SU-DHL-6 (cell line): ENCODE data around the gene SPG7.
A peak's percentile ranks its signal among the peaks of the same experiment; 100 is the strongest.

Source experiments
- H2AFZ ChIP-seq: fragments of 200-600 bp; sonication (generic); 2 replicates; pipeline ENCODE4 v1.6.1; 2014; ENCODE audit warnings: low read depth, mild to moderate bottlenecking, moderate library complexity, mixed read lengths, antibody characterized with exemption, low read length; ENCODE audit not compliant: severe bottlenecking
- H3F3A ChIP-seq: fragments of 200-600 bp; shearing (Covaris generic); 2 replicates; pipeline ENCODE4 v1.6.0; 2016; ENCODE audit warnings: antibody characterized with exemption, mild to moderate bottlenecking; ENCODE audit not compliant: insufficient read depth
- H3K27ac ChIP-seq: fragments of 200-600 bp; sonication (generic); 2 replicates; pipeline ENCODE4 v1.5.1; 2016; ENCODE audit warnings: low read depth, mild to moderate bottlenecking, low read length, moderate library complexity, mixed read lengths
- H3K27me3 ChIP-seq: fragments of 200-600 bp; sonication (generic), shearing (Covaris generic); 2 replicates; pipeline ENCODE4 v1.6.0; 2014; ENCODE audit warnings: mild to moderate bottlenecking, low read length
- H3K36me3 ChIP-seq: fragments of 200-600 bp; sonication (generic); 2 replicates; pipeline ENCODE4 v1.6.1; 2014; ENCODE audit warnings: mild to moderate bottlenecking, low read length, mixed read lengths
- H3K4me2 ChIP-seq: fragments of 300-600, 200-600 bp; shearing (Covaris generic), sonication (generic); 2 replicates; pipeline ENCODE4 v1.6.0; 2014; ENCODE audit warnings: low read length, low read depth, mild to moderate bottlenecking; ENCODE audit not compliant: poor library complexity, severe bottlenecking
- H3K4me3 ChIP-seq: fragments of 200-600 bp; sonication (generic); 2 replicates; pipeline ENCODE4 v1.5.1; 2014; ENCODE audit warnings: antibody characterized with exemption, low read length, mild to moderate bottlenecking, mixed read lengths; ENCODE audit not compliant: insufficient read depth, poor library complexity, severe bottlenecking
- H3K79me2 ChIP-seq: fragments of 200-600 bp; sonication (generic); 2 replicates; pipeline ENCODE4 v1.6.1; 2014; ENCODE audit warnings: mild to moderate bottlenecking, low read length, moderate library complexity; ENCODE audit not compliant: insufficient read depth
- H3K9ac ChIP-seq: fragments of 200-600 bp; sonication (generic); 2 replicates; pipeline ENCODE4 v1.7.0; 2014; ENCODE audit warnings: mild to moderate bottlenecking, low read length
- H3K9me2 ChIP-seq: fragments of 200-600 bp; sonication (generic); replicated peaks from 2 replicates; pipeline ENCODE4 v1.6.1; 2014; ENCODE audit warnings: low read length; ENCODE audit not compliant: insufficient read depth
- H3K9me3 ChIP-seq: fragments of 200-600 bp; sonication (generic); 2 replicates; pipeline ENCODE4 v1.6.1; 2014; ENCODE audit warnings: low read length, mixed read lengths; ENCODE audit not compliant: insufficient read depth
- H4K20me1 ChIP-seq: fragments of 200-600 bp; sonication (generic); 2 replicates; pipeline ENCODE4 v1.6.1; 2014; ENCODE audit warnings: low read depth, mild to moderate bottlenecking, antibody characterized with exemption, low read length, moderate library complexity, mixed read lengths
- CTCF ChIP-seq: fragments of 200-600 bp; sonication (generic); IDR thresholded peaks from one replicate; pipeline ENCODE4 v1.5.1; 2017; ENCODE audit warnings: antibody characterized with exemption, mild to moderate bottlenecking, low read length, moderate library complexity; ENCODE audit not compliant: insufficient read depth, poor library complexity, severe bottlenecking
- EZH2phosphoT487 ChIP-seq: fragments of 200-600 bp; sonication (generic), shearing (Covaris generic); conservative IDR thresholded peaks from 2 replicates; pipeline ENCODE4 v1.6.1; 2018; ENCODE audit warnings: mild to moderate bottlenecking, antibody characterized with exemption, low read length, moderate library complexity, mixed read lengths

The SPG7 gene

GRCh38 chr16:89473791-89474414 lies 34.3 kb upstream of the SPG7 start:
- Histone ChIP-seq H3K4me3 (no peak overlapping the region), H3K36me3 (no peaks in the 10 kb centered on the region), H3F3A (peaks cover 21% of the 10 kb centered on the region), H3K27me3 (no peaks in the 10 kb centered on the region), H4K20me1 (peaks cover 48% of the 10 kb centered on the region), H3K9ac (no peak overlapping the region), H3K79me2 (peaks cover 100% of the 10 kb centered on the region), H3K4me2 (no peak overlapping the region), H2AFZ (no peak overlapping the region), H3K27ac (no peak overlapping the region), H3K9me3 (no peaks in the 10 kb centered on the region), H3K9me2 (no peaks in the 10 kb centered on the region)
- TF ChIP-seq EZH2phosphoT487, result no peak
- no peak for TF ChIP-seq CTCF

DNA sequence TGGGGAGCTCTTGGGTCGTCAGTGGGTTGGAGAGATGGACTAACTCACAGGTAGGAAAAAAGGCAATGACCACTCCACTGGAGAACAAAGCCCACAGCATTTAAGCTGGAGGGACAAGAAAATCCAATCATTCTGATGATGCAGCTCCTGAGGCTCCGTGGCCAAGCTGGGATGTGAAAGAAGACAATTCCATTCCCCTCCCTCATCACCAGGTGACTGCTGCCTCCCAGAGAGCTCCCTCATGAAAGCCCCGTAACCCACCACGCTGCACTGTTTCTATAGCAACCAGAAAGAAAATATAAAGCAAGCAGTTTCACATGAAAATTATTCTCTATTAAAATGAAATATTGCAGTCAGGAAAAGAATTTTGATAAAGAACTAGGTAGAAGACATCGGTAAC lies 33.1 kb upstream of the SPG7 start:
- Histone ChIP-seq H2AFZ (no peak overlapping the region), H3K9ac (no peak overlapping the region), H4K20me1 (peaks cover 48% of the 10 kb centered on the region), H3K79me2 (peaks cover 96% of the 10 kb centered on the region), H3K36me3 (no peaks in the 10 kb centered on the region), H3F3A (peaks cover 21% of the 10 kb centered on the region), H3K4me3 (no peak overlapping the region), H3K27me3 (no peaks in the 10 kb centered on the region), H3K9me2 (no peaks in the 10 kb centered on the region), H3K27ac (no peak overlapping the region), H3K9me3 (no peaks in the 10 kb centered on the region), H3K4me2 (no peak overlapping the region)
- TF ChIP-seq EZH2phosphoT487, result no peak
- TF ChIP-seq CTCF, result no peak

GRCh38 chr16:89476379-89476778 lies 31.8 kb upstream of the SPG7 start:
- Histone ChIP-seq H3K27me3 (no peaks in the 10 kb centered on the region), H3K9ac (peak overlapping the region; percentile 27), H3K4me3 (no peak overlapping the region), H2AFZ (no peak overlapping the region), H3K9me3 (no peaks in the 10 kb centered on the region), H3K4me2 (peak overlapping the region; percentile 52), H3F3A (peaks cover 21% of the 10 kb centered on the region), H3K36me3 (no peaks in the 10 kb centered on the region), H3K27ac (peak overlapping the region; percentile 89), H4K20me1 (peaks cover 48% of the 10 kb centered on the region), H3K79me2 (peaks cover 96% of the 10 kb centered on the region), H3K9me2 (no peaks in the 10 kb centered on the region)
- TF ChIP-seq CTCF, result no peak
- TF ChIP-seq EZH2phosphoT487, result no peak
